DND-41 (cell line): ENCODE results near the gene DPY19L1.
"Not testable (repeated sequence)": the region's sequence is repeated elsewhere in the genome, so short reads cannot be mapped to it uniquely, and the experiment has no call there.

Experiments
- EZH2 ChIP-seq: IDR thresholded peaks from 3 replicates; pipeline ENCODE4 v1.6.1; 2012; ENCODE audit warnings: borderline replicate concordance, low read depth, mild to moderate bottlenecking, moderate library complexity, low read length, inconsistent platforms; ENCODE audit not compliant: severe bottlenecking
- TF ChIP-seq, protein P1 (sequence below): IDR thresholded peaks from 2 replicates; pipeline ENCODE4 v1.5.1; 2012; ENCODE audit warnings: borderline replicate concordance, low read length, moderate library complexity, mild to moderate bottlenecking; ENCODE audit not compliant: poor library complexity, severe bottlenecking; ENCODE audit errors: extremely low read depth

DNA sequence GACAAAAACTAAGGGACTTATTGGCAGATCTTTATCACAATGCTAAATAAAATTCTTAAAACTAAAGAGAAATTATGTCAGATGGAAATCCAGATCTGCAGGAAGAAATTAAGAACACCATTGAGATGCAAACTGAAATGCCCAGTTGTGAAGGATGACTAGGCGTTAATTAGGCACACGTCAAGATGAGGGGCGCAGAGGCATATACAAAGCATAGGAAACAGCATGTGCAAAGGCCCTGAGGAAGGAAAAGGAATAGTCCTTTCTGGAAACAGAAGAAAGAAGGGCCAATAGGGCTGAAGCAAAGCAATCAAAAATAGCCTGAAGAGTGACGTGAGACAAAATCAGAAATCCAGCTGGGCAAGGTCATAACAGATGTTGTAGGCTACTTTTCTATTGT lies 53.1 kb downstream of the DPY19L1 start:
- TF ChIP-seq, protein P1, sequence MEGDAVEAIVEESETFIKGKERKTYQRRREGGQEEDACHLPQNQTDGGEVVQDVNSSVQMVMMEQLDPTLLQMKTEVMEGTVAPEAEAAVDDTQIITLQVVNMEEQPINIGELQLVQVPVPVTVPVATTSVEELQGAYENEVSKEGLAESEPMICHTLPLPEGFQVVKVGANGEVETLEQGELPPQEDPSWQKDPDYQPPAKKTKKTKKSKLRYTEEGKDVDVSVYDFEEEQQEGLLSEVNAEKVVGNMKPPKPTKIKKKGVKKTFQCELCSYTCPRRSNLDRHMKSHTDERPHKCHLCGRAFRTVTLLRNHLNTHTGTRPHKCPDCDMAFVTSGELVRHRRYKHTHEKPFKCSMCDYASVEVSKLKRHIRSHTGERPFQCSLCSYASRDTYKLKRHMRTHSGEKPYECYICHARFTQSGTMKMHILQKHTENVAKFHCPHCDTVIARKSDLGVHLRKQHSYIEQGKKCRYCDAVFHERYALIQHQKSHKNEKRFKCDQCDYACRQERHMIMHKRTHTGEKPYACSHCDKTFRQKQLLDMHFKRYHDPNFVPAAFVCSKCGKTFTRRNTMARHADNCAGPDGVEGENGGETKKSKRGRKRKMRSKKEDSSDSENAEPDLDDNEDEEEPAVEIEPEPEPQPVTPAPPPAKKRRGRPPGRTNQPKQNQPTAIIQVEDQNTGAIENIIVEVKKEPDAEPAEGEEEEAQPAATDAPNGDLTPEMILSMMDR = not testable (repeated sequence)
- not testable (repeated sequence) for TF ChIP-seq EZH2
